HuH-7 (cell line): ENCODE results near the gene SCYGR1.
"Not testable (repeated sequence)": the region's sequence is repeated elsewhere in the genome, so short reads cannot be mapped to it uniquely, and the experiment has no call there.

Source experiments
- DNase-seq: peaks from one replicate; pipeline ENCODE4 v3.0.0; 2011; ENCODE audit warnings: low spot score

The SCYGR1 gene

GRCh38 chr2:227402959-227403358, 15.2 kb upstream of the SCYGR1 start:
- DNase-seq = no peak

- DNase-seq = no peak
These were observed 14.6 kb upstream of the SCYGR1 start for GRCh38 chr2:227402321-227402720.

DNA sequence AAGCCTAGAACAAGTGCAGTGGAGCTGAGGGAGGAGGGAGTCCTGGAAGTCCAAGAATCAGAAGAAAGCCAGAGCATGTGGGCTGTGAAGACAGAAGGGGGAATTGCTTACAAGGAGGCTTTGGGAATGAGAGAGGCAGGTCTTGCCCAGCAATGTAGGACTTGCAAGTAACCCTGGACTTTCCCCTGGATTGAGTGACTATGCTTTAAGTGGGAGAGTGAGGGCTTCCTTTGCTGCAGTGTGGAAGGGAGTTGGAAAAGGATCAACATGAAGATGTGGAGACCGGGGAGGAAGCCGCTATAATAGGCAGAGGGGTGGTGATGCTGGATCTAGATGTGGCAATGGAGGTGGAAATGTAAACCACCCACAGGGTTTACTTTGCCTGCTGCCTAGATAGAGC, 13.8 kb upstream of the SCYGR1 start:
- no peak for DNase-seq

- no peak for DNase-seq
These were observed 11.2 kb upstream of the SCYGR1 start for GRCh38 chr2:227398684-227399670.

- no peak for DNase-seq
These were observed 9.8 kb upstream of the SCYGR1 start for GRCh38 chr2:227397562-227397961.

- no peak for DNase-seq
These were observed 7.8 kb upstream of the SCYGR1 start for GRCh38 chr2:227395556-227395955.

- DNase-seq = no peak
These were observed 6.7 kb upstream of the SCYGR1 start for GRCh38 chr2:227394401-227394800.

DNA sequence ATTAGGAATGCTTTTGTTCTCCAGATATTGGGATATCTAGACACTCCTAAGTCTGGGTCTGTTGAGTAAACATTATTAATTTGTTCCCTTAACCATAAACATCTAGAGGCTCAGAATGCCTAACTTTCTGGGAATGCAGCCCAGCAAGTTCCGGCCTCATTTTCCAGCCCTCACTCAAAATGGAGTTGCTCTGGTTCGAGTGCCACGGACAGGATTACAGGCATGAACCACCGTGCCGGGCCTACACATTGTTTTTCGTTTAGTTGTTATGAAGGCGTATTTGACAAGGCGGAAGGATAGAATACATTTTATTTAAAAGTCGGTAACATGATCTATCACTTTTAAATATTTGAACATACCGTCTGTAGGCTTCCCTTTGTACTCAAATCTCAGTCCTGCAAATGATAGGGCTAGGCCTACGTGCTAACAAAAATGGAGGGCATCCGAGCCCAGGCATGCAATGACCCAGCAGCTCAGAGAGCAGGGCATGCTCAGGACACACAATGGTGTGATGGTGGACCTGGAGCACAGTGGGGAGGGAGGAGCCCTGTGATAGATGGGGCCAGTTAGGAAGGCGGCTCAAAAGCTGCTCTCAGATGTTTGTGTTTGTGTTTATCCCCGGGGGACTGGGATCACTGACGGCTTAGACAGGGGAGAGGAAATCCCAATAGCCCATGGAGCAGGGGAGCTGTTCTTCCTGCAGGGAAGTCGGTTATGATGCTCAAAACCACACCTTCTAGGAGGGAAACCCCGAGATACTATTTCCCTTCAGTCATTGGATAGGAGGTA, 2.9 kb upstream of the SCYGR1 start:
- DNase-seq = no peak

GRCh38 chr2:227389661-227390060, 1.9 kb upstream of the SCYGR1 start:
- no peak for DNase-seq

DNA sequence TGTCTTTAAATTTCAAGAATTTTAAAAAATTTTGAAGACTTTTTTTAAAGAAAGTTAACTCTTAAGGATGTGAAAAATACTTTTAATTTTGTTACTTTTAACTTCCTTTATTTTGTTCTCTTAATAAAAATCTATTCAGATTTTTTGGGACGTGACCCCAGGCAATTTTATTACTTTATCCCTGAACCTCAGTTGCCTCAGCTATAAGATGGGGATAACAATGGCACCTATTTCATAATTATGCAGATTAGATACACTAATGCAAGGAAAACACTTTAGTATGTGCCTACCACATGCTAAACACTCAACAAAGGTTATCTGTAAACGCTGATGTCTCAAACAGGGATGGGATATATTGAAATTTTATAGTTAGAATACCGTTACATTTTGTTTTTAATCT, 1.5 kb upstream of the SCYGR1 start:
- no peak for DNase-seq

- no peak for DNase-seq
These were observed 825 bp upstream of the SCYGR1 start for GRCh38 chr2:227388537-227389011.

DNA sequence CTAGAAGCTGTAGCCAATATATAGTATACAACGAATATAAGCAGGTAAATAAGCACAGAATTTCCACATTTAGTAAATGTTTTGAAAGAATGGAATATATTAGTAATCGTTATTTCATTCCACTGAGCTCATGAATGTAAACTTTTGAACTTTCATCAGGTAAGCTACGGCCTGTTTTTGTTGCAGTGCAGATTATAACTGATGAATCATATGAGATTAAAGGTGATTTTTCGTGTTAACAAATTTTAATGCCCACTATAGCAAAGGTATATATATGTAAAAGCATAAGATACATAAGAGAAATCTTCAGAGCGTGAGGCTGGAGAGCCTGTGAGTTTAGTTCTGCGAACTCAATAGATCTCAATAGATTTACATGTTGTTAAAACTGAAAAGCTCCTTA, 1.1 kb downstream of the SCYGR1 start:
- no peak for DNase-seq

DNA sequence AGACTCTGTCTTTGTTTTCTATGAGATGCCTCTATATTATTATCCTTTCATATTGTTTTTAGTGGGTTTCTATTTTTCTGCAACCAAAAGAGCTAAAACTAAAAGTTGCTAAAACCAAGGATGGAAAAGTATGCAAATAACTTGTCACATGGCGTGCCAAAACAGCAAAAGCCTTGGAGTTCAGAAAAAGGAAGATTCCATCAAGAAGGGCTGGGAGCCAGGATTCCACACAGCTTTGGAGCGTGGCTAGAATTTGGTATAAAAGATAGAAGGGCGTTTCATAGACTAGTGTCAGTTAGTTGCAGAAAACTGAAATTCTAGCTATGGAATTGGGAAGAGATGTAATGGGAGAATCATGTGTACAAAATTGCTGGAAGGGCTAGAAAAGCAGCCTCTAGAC, 4.1 kb downstream of the SCYGR1 start:
- no peak for DNase-seq

GRCh38 chr2:227382241-227382835, 5.4 kb downstream of the SCYGR1 start:
- not testable (repeated sequence) for DNase-seq

- DNase-seq = no peak
These were observed 8.7 kb downstream of the SCYGR1 start, which contains the start of gene TM4SF20 for GRCh38 chr2:227379095-227379494. Gene TM4SF20 (minus strand): TSS chr2:227379306. CDS start chr2:227379268, 38 bp downstream.

- DNase-seq = no peak
These were observed 9.4 kb downstream of the SCYGR1 start for GRCh38 chr2:227378371-227378782.

- no peak for DNase-seq
These were observed 10.0 kb downstream of the SCYGR1 start for GRCh38 chr2:227377467-227378351.

DNA sequence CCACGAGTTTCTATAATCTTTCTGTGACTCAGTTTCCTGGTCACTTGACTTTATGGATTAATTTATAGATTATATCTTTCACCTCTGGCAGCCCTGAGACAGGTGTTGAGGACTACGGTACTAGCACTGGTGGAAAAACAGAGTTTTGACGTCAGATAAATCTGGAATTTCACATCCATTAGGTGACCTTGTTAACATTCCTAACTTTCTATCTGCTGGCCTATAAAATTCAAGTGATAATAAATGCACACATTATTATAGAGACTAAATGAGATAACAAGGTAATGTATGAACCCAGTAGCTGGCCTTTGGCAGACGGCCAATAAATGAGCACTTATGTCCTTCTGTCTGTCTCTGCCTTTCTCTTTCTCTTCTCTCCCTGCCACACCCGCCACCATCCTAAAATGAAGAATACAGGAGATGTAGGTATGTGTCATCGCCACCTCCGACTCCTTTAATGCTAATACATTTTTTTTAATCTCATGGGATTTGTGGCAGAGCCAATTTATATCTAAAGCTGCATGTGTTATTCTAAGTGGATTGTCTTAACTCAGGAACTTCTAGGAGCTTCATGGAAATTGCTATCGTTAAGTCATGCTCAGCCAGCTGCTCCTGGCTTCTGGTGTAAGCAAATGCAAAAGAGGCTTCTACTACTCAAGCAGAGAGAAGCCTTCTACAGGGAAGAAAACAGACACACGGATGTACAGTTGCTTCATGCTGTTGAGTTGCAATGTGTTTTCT, 10.9 kb downstream of the SCYGR1 start:
- no peak for DNase-seq

GRCh38 chr2:227374158-227374557, 13.6 kb downstream of the SCYGR1 start:
- no peak for DNase-seq

GRCh38 chr2:227373389-227373788, 14.4 kb downstream of the SCYGR1 start:
- no peak for DNase-seq
